HFFc6 (cell line): ENCODE results near the gene LSM2. TPM values are rescaled to one million over a fixed set of nuclear protein-coding genes. Genes with fewer than 3 reads are reported as not detected.
"Not testable (repeated sequence)": the region's sequence is repeated elsewhere in the genome, so short reads cannot be mapped to it uniquely, and the experiment has no call there.

Source experiments
- DNase-seq: peaks from one replicate; pipeline ENCODE4 v3.0.0-alpha.2; 2018
- H3K27ac Mint-ChIP-seq: 2 replicates; pipeline ENCODE4 v1.8.0; 2020; ENCODE audit warnings: mild to moderate bottlenecking, mixed read lengths
- H3K27me3 Mint-ChIP-seq: 2 replicates; pipeline ENCODE4 v1.8.0; 2021; ENCODE audit warnings: mild to moderate bottlenecking, moderate library complexity, mixed read lengths; ENCODE audit not compliant: insufficient read depth
- H3K36me3 Mint-ChIP-seq: 2 replicates; pipeline ENCODE4 v1.8.0; 2021; ENCODE audit warnings: low read depth, mixed read lengths
- H3K4me1 Mint-ChIP-seq: 2 replicates; pipeline ENCODE4 v1.8.0; 2020; ENCODE audit warnings: low read depth, mixed read lengths
- H3K4me3 Mint-ChIP-seq: 2 replicates; pipeline ENCODE4 v1.8.0; 2020; ENCODE audit warnings: mild to moderate bottlenecking, moderate library complexity, mixed read lengths
- H3K9me3 Mint-ChIP-seq: 2 replicates; pipeline ENCODE4 v1.8.0; 2020; ENCODE audit warnings: mild to moderate bottlenecking, mixed read lengths
- total RNA-seq, 6 experiments: library from RNA; stranded (reverse); fragmentation: NEBNext Ultra II Directional; extraction: Animal tissue kit (Norgen Biotek cat#: 25700); gene quantifications; 2 replicates in 1 of 6; 3 replicates in 5 of 6; pipeline ENCODE4 v1.2.3, GENCODE V29; 2021
- TF ChIP-seq, protein P1 (sequence below): fragments of 200-600 bp; sonication (generic); IDR thresholded peaks from 2 replicates; pipeline ENCODE4 v1.5.0; 2021; ENCODE audit warnings: antibody characterized with exemption, mild to moderate bottlenecking

LSM2 gene
- total RNA-seq, 6 experiments from 2014 or later, result 31.8 to 48.5 (median 43.4) TPM

DNA sequence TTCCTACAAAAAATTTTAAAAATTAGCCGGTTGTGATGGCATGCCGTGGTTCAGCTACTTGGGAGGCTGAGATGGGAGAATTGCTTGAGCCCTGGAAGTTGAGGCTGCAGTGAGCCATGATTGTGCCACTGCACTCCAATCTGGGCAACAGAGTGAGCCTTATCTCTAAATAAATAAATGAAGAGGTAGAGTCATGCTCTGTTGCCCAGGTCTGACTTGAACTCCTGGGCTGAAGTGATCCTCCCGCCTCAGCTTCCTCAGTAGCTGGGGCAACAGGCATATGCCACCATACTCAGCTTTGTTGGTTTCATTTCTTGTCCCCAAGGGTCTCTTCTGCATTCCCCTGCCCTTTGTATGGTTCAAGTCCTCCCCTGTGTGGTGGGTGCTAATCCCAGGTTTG lies 37.7 kb upstream of the LSM2 start:
- no peak overlapping the region for H3K27ac Mint-ChIP-seq

DNA sequence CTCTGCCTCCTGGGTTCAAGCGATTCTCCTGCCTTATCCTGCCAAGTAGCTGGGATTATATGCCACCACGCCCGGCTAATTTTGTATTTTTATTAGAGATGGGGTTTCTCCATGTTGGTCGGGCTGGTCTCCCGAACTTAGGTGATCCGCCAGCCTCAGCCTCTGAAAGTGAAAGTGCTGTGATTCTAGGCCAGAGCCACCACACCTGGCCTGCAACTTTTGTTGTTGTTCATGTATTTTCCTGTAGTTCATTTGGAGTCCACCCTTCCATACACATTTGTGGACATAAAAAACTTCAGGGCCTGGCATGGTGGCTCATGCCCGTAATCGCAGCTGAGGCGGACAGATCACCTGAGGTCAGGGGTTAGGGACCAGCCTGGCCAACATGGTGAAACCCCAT lies 35.3 kb upstream of the LSM2 start:
- Mint-ChIP-seq H3K27me3 (peaks cover 1% of the 10 kb centered on the region; the same call in 1 of the 2 replicates), H3K4me3 (no peak overlapping the region), H3K4me1 (peaks cover 19% of the 10 kb centered on the region), H3K27ac (0 out of 2 replicates have a peak overlapping the region, but pooled peaks have one; percentile 16), H3K9me3 (no peaks in the 10 kb centered on the region), H3K36me3 (peaks cover 27% of the 10 kb centered on the region)
- no peak for DNase-seq
- TF ChIP-seq, protein P1, sequence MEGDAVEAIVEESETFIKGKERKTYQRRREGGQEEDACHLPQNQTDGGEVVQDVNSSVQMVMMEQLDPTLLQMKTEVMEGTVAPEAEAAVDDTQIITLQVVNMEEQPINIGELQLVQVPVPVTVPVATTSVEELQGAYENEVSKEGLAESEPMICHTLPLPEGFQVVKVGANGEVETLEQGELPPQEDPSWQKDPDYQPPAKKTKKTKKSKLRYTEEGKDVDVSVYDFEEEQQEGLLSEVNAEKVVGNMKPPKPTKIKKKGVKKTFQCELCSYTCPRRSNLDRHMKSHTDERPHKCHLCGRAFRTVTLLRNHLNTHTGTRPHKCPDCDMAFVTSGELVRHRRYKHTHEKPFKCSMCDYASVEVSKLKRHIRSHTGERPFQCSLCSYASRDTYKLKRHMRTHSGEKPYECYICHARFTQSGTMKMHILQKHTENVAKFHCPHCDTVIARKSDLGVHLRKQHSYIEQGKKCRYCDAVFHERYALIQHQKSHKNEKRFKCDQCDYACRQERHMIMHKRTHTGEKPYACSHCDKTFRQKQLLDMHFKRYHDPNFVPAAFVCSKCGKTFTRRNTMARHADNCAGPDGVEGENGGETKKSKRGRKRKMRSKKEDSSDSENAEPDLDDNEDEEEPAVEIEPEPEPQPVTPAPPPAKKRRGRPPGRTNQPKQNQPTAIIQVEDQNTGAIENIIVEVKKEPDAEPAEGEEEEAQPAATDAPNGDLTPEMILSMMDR, result no peak

More for the DNA sequence above, 37.7 kb upstream of the LSM2 start:
- no peak overlapping the region for H3K4me3 Mint-ChIP-seq
- peaks cover 5% of the 10 kb centered on the region; the same call in 1 of the 2 replicates for H3K4me1 Mint-ChIP-seq
- no peak for DNase-seq
- H3K27me3 Mint-ChIP-seq, result peaks cover 1% of the 10 kb centered on the region; the same call in 1 of the 2 replicates
- no peaks in the 10 kb centered on the region for H3K9me3 Mint-ChIP-seq
- H3K36me3 Mint-ChIP-seq, result peaks cover 12% of the 10 kb centered on the region
- TF ChIP-seq, protein P1, result no peak

GRCh38 chr6:31839779-31840126 lies 33.0 kb upstream of the LSM2 start:
- H3K4me1 Mint-ChIP-seq, result peaks cover 31% of the 10 kb centered on the region
- peaks cover 10% of the 10 kb centered on the region; the same call in 1 of the 2 replicates for H3K9me3 Mint-ChIP-seq
- H3K4me3 Mint-ChIP-seq, DNase-seq: not testable (repeated sequence)
- peak overlapping the region; percentile 35; the same call in 1 of the 2 replicates for H3K27ac Mint-ChIP-seq
- H3K36me3 Mint-ChIP-seq, result peaks cover 44% of the 10 kb centered on the region
- H3K27me3 Mint-ChIP-seq, result peaks cover 22% of the 10 kb centered on the region

DNA sequence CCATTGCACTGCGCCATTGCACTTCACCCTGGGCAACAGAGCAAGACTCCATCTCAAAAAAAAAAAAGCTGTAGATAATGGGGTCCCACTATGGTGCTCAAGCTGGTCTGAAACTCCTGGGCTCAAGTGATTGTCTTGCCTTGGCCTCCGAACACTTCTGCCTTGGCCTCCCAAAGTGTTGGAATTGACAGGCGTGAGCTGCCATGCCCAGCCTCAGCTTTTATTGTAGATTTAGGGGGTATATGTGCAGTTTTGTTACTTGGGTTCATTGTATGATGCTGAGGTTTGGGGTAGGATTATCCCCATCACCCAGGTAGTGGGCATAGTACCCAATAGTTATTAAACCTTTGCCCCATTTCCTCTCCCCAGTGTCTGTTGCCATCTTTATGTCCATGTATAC lies 32.2 kb upstream of the LSM2 start:
- DNase-seq, result no peak
- H3K27ac Mint-ChIP-seq, result peak overlapping the region; percentile 35
- peak overlapping the region; percentile 97 for H3K4me3 Mint-ChIP-seq
- peaks cover 25% of the 10 kb centered on the region for H3K27me3 Mint-ChIP-seq
- TF ChIP-seq, protein P1, result no peak
- peaks cover 47% of the 10 kb centered on the region for H3K36me3 Mint-ChIP-seq
- H3K9me3 Mint-ChIP-seq, result peaks cover 10% of the 10 kb centered on the region; the same call in 1 of the 2 replicates
- peaks cover 38% of the 10 kb centered on the region for H3K4me1 Mint-ChIP-seq

DNA sequence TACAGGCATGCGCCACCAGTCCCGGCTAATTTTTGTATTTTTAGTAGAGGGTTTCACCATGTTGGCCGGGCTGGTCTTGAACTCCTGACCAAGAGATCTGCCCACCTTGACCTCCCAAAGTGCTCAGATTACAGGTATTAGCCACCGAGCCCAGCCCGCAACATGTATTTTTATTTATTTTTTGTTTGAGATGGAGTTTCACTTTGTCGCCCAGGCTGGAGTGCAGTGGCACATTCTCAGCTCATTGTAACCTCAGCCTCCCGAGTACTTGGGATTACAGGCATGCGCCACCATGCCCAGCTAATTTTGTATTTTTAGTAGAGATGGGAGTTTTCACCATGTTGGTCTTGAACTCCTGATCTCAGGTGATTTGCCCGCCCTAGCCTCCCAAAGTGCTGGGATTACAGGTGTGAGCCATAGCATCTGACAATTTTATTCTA lies 31.4 kb upstream of the LSM2 start:
- Mint-ChIP-seq H3K36me3 (peaks cover 47% of the 10 kb centered on the region), H3K9me3 (peaks cover 10% of the 10 kb centered on the region; the same call in 1 of the 2 replicates), H3K4me1 (peaks cover 38% of the 10 kb centered on the region), H3K4me3 (peak overlapping the region; percentile 97), H3K27ac (peak overlapping the region; percentile 99; the same call in 1 of the 2 replicates), H3K27me3 (peaks cover 24% of the 10 kb centered on the region)
- DNase-seq, result not testable (repeated sequence)

GRCh38 chr6:31837369-31838113 lies 30.8 kb upstream of the LSM2 start:
- peaks cover 47% of the 10 kb centered on the region for H3K36me3 Mint-ChIP-seq
- H3K9me3 Mint-ChIP-seq, result peaks cover 10% of the 10 kb centered on the region; the same call in 1 of the 2 replicates
- TF ChIP-seq, protein P1, result no peak
- no peak for DNase-seq
- peak overlapping the region; percentile 99 for H3K27ac Mint-ChIP-seq
- peaks cover 38% of the 10 kb centered on the region for H3K4me1 Mint-ChIP-seq
- H3K4me3 Mint-ChIP-seq, result peak overlapping the region; percentile 97
- H3K27me3 Mint-ChIP-seq, result peaks cover 24% of the 10 kb centered on the region
